GM21381 (cell line): ENCODE measurements around the gene MRPL48.
"Not testable (repeated sequence)": the region's sequence is repeated elsewhere in the genome, so short reads cannot be mapped to it uniquely, and the experiment has no call there.

ENCODE experiments used
- ATAC-seq: cut with Tn5 transposase; IDR thresholded peaks from one replicate; pipeline ENCODE4 v1.9.1; 2021; ENCODE audit warnings: mild to moderate bottlenecking, moderate library complexity; ENCODE audit not compliant: unreplicated experiment

MRPL48 gene

GRCh38 chr11:73838443-73839122, 50.9 kb downstream of the MRPL48 start:
- no peak for ATAC-seq

- ATAC-seq, result no peak
Measured at GRCh38 chr11:73839123-73839457, 51.4 kb downstream of the MRPL48 start.

GRCh38 chr11:73851046-73851764, 63.5 kb downstream of the MRPL48 start:
- ATAC-seq, result no peak

- ATAC-seq, result no peak
Measured at GRCh38 chr11:73852049-73852448, 64.4 kb downstream of the MRPL48 start.

- no peak for ATAC-seq
Measured at GRCh38 chr11:73854680-73855079, 67.0 kb downstream of the MRPL48 start.

GRCh38 chr11:73856031-73856567, 68.4 kb downstream of the MRPL48 start:
- no peak for ATAC-seq

- no peak for ATAC-seq
Measured at GRCh38 chr11:73859671-73860070, 72.0 kb downstream of the MRPL48 start.

GRCh38 chr11:73860202-73860601, 72.5 kb downstream of the MRPL48 start:
- no peak for ATAC-seq

- ATAC-seq, result no peak
Measured at GRCh38 chr11:73862986-73863385, 75.3 kb downstream of the MRPL48 start.

GRCh38 chr11:73866095-73866579, 78.5 kb downstream of the MRPL48 start:
- no peak for ATAC-seq

GRCh38 chr11:73866586-73866996, 78.9 kb downstream of the MRPL48 start:
- ATAC-seq, result no peak

- no peak for ATAC-seq
Measured at GRCh38 chr11:73869332-73869949, 81.8 kb downstream of the MRPL48 start.

GRCh38 chr11:73870261-73870660, 82.6 kb downstream of the MRPL48 start:
- no peak for ATAC-seq

- no peak for ATAC-seq
Measured at GRCh38 chr11:73872749-73873357, 85.2 kb downstream of the MRPL48 start.

- no peak for ATAC-seq
Measured at GRCh38 chr11:73875380-73875779, 87.7 kb downstream of the MRPL48 start.

GRCh38 chr11:73875840-73876239, 88.2 kb downstream of the MRPL48 start:
- ATAC-seq, result no peak

GRCh38 chr11:73876424-73877310, 89.0 kb downstream of the MRPL48 start, which contains the start of the genes COA4 and PAAF1:
Gene COA4, minus strand, starts transcription at chr11:73876846. Its CDS starts 3,468 bp downstream, at chr11:73873378.
Gene PAAF1, plus strand, starts transcription at chr11:73876999. Its CDS starts 23 bp downstream, at chr11:73877022.
- ATAC-seq, result peak; percentile 97

- no peak for ATAC-seq
Measured at GRCh38 chr11:73878771-73879170, 91.1 kb downstream of the MRPL48 start.

GRCh38 chr11:73880449-73880848, 92.8 kb downstream of the MRPL48 start:
- ATAC-seq, result not testable (repeated sequence)

GRCh38 chr11:73883856-73884255, 96.2 kb downstream of the MRPL48 start:
- no peak for ATAC-seq
